HCT116 (cell line): ENCODE results near the gene SNRPA. TPM values are rescaled to one million over a fixed set of nuclear protein-coding genes. Genes with fewer than 3 reads are reported as not detected.

Source experiments
- ATAC-seq: fragments of 200-7000 bp; cut with Tn5 transposase; 2 replicates; pipeline ENCODE4 v1.9.1; 2020; ENCODE audit warnings: mild to moderate bottlenecking, moderate library complexity
- BruUV-seq: library from RNA; stranded (reverse); fragments of 400-500 nt; replicated peaks from 2 replicates; lab custom pipeline; 2021; lab: Mats Ljungman, UMichigan
- CTCF ChIA-PET: fragments of 300-600 bp; sonication (Branson Sonifier 250); formaldehyde crosslinking; loops from one replicate; lab custom pipeline; 2021; ENCODE audit warnings: antibody characterized with exemption; lab: Charles Lee
- POLR2A ChIA-PET: fragments of 300-600, 350-600 bp; sonication (Branson Sonifier 250); formaldehyde crosslinking; loops from one replicate; lab custom pipeline; 2021; ENCODE audit warnings: antibody characterized with exemption; lab: Charles Lee
- RAD21 ChIA-PET, 2 experiments: fragments of 300-600 bp; sonication (Branson Sonifier 250); formaldehyde crosslinking; loops; one replicate each; lab custom pipeline; 2023; ENCODE audit warnings: low total read pairs in 2 of 2; ENCODE audit not compliant: uncharacterized antibody in 2 of 2, unreplicated experiment in 2 of 2, low non-redundant PET in 1 of 2; lab: Charles Lee
- DNase-seq: peaks from one replicate; pipeline ENCODE4 v3.0.0-alpha.2; 2010; ENCODE audit warnings: low read depth, low spot score
- H2AFZ ChIP-seq: fragments of 200-600 bp; shearing (Covaris generic), sonication (generic); 2 replicates; pipeline ENCODE4 v1.6.1; 2017; ENCODE audit warnings: low read depth, mixed run types, mixed read lengths, antibody characterized with exemption, low read length; ENCODE audit not compliant: poor library complexity, severe bottlenecking
- H3K27ac ChIP-seq: 2 replicates; pipeline ENCODE4 v1.5.1; 2012; ENCODE audit warnings: low read depth, low read length
- H3K27me3 ChIP-seq: fragments of 200-600 bp; sonication (generic); 2 replicates; pipeline ENCODE4 v1.6.1; 2016; ENCODE audit warnings: mixed run types, low read length, mixed read lengths; ENCODE audit not compliant: insufficient read depth
- H3K36me3 ChIP-seq, 2 experiments: fragments of 200-500 bp in 1 of 2; fragments of 200-600 bp in 1 of 2; sonication (Bioruptor generic) in 1 of 2; sonication (generic) in 1 of 2; 2 replicates each; pipeline versions ENCODE4 v1.5.1 to v1.6.1; 2014 to 2016; ENCODE audit warnings: low read length in 2 of 2, inconsistent platforms in 1 of 2, mixed read lengths in 1 of 2, mixed run types in 1 of 2; ENCODE audit not compliant: insufficient read depth in 2 of 2, control insufficient read depth in 1 of 2
- H3K4me1 ChIP-seq, 2 experiments: fragments of 200-600 bp in 1 of 2; sonication (generic) in 1 of 2; 2 replicates each; pipeline versions ENCODE4 v1.5.1 to v1.6.1; 2012 to 2017; ENCODE audit warnings: low read length in 2 of 2, inconsistent platforms in 1 of 2, mild to moderate bottlenecking in 1 of 2, mixed read lengths in 1 of 2, mixed run types in 1 of 2, moderate library complexity in 1 of 2; ENCODE audit not compliant: insufficient read depth in 2 of 2, control insufficient read depth in 1 of 2
- H3K4me2 ChIP-seq: fragments of 200-600 bp; sonication (generic); 2 replicates; pipeline ENCODE4 v1.6.1; 2017; ENCODE audit warnings: mixed run types, low read length, mixed read lengths
- H3K4me3 ChIP-seq, 2 experiments: fragments of 200-600 bp in 1 of 2; sonication (generic) in 1 of 2; replicated peaks in 1 of 2; 2 replicates each; pipeline ENCODE4 v1.5.1; 2011 to 2016; ENCODE audit warnings: low read length in 2 of 2, control low read depth in 1 of 2, low read depth in 1 of 2, mild to moderate bottlenecking in 1 of 2, mixed read lengths in 1 of 2, mixed run types in 1 of 2
- H3K79me2 ChIP-seq: fragments of 200-600 bp; sonication (generic); 2 replicates; pipeline ENCODE4 v1.6.1; 2017; ENCODE audit warnings: mild to moderate bottlenecking, mixed run types, low read length, moderate library complexity, mixed read lengths; ENCODE audit not compliant: insufficient read depth
- H3K9ac ChIP-seq: fragments of 200-600 bp; sonication (generic); 2 replicates; pipeline ENCODE4 v1.6.1; 2016; ENCODE audit warnings: low read length, mixed read lengths
- H3K9me2 ChIP-seq: fragments of 200-600 bp; sonication (generic), shearing (Covaris generic); 2 replicates; pipeline ENCODE4 v1.6.1; 2017; ENCODE audit warnings: mixed run types, mild to moderate bottlenecking, moderate library complexity; ENCODE audit not compliant: insufficient read depth
- H3K9me3 ChIP-seq, 2 experiments: fragments of 200-500 bp in 1 of 2; fragments of 200-600 bp in 1 of 2; sonication (Bioruptor generic) in 1 of 2; sonication (generic) in 1 of 2; 2 replicates each; pipeline ENCODE4 v1.6.1; 2014 to 2017; ENCODE audit warnings: low read length in 2 of 2, mixed read lengths in 2 of 2, inconsistent platforms in 1 of 2, low read depth in 1 of 2, mild to moderate bottlenecking in 1 of 2, mixed run types in 1 of 2, moderate library complexity in 1 of 2; ENCODE audit not compliant: control insufficient read depth in 1 of 2, insufficient read depth in 1 of 2
- H4K20me1 ChIP-seq: fragments of 200-600 bp; sonication (generic), shearing (Covaris generic); 2 replicates; pipeline ENCODE4 v1.6.1; 2017; ENCODE audit warnings: mixed run types, mild to moderate bottlenecking, moderate library complexity; ENCODE audit not compliant: insufficient read depth
- CBX3 ChIP-seq: IDR thresholded peaks from 2 replicates; pipeline ENCODE4 v1.6.1; 2012; ENCODE audit warnings: low read depth
- CEBPB ChIP-seq: IDR thresholded peaks from 2 replicates; pipeline ENCODE4 v1.6.1; 2012; ENCODE audit warnings: low read depth
- EGR1 ChIP-seq: IDR thresholded peaks from 2 replicates; pipeline ENCODE4 v1.6.1; 2012; ENCODE audit warnings: low read depth
- EZH2 ChIP-seq: fragments of 200-600 bp; sonication (generic); IDR thresholded peaks from 2 replicates; pipeline ENCODE4 v1.6.1; 2017; ENCODE audit warnings: antibody characterized with exemption, mixed run types
- FOSL1 ChIP-seq: IDR thresholded peaks from 2 replicates; pipeline ENCODE4 v1.6.1; 2012; ENCODE audit warnings: low read depth
- JUND ChIP-seq: IDR thresholded peaks from 2 replicates; pipeline ENCODE4 v1.6.1; 2012
- POLR2A ChIP-seq: IDR thresholded peaks from 2 replicates; pipeline ENCODE4 v1.7.0; 2011; ENCODE audit warnings: borderline replicate concordance; ENCODE audit not compliant: insufficient read depth, insufficient read length; ENCODE audit errors: extremely low read depth
- POLR2AphosphoS5 ChIP-seq: IDR thresholded peaks from 2 replicates; pipeline ENCODE4 v1.6.1; 2011; ENCODE audit warnings: mild to moderate bottlenecking, low read depth, low read length, moderate library complexity
- RAD21 ChIP-seq: IDR thresholded peaks from 2 replicates; pipeline ENCODE4 v1.6.1; 2012; ENCODE audit warnings: low read depth, mild to moderate bottlenecking
- SIN3A ChIP-seq: IDR thresholded peaks from 2 replicates; pipeline ENCODE4 v1.6.1; 2012; ENCODE audit warnings: low read depth
- SP1 ChIP-seq: IDR thresholded peaks from 2 replicates; pipeline ENCODE4 v1.6.1; 2012; ENCODE audit warnings: low read depth
- SRF ChIP-seq: IDR thresholded peaks from 2 replicates; pipeline ENCODE4 v1.6.1; 2012; ENCODE audit warnings: low read depth
- TCF7L2 ChIP-seq: IDR thresholded peaks from 2 replicates; pipeline ENCODE4 v1.7.0; 2011; ENCODE audit warnings: borderline replicate concordance, inconsistent platforms; ENCODE audit not compliant: insufficient read depth, insufficient read length; ENCODE audit errors: extremely low read depth
- ZFX ChIP-seq: fragments of 450-650 bp; IDR thresholded peaks from 2 replicates; pipeline ENCODE4 v1.6.1; 2017
- ZNF274 ChIP-seq: fragments of 200-500 bp; sonication (Bioruptor generic); IDR thresholded peaks from 2 replicates; pipeline ENCODE4 v1.6.1; 2014; ENCODE audit warnings: mild to moderate bottlenecking, low read depth, low read length, inconsistent platforms
- intact Hi-C: fragments of 100-400 bp; cut with micrococcal nuclease; formaldehyde crosslinking; loops from 2 replicates; pipeline ENCODE4 v1.10.0; 2022
- total RNA-seq: library from RNA; stranded (reverse); gene quantifications from one replicate; pipeline ENCODE4 v1.2.1, GENCODE V29; 2021; ENCODE audit not compliant: unreplicated experiment
- TF ChIP-seq, protein P1 (sequence below), 3 experiments: fragments of 200-600 bp in 1 of 3; sonication (generic) in 1 of 3; IDR thresholded peaks in 2 of 3; conservative IDR thresholded peaks in 1 of 3; 2 replicates each; pipeline ENCODE4 v1.5.1; 2012 to 2017; ENCODE audit warnings: low read depth in 2 of 3, low read length in 2 of 3, antibody characterized with exemption in 1 of 3, borderline replicate concordance in 1 of 3, control low read depth in 1 of 3, mild to moderate bottlenecking in 1 of 3, mixed read lengths in 1 of 3, mixed run types in 1 of 3, moderate library complexity in 1 of 3; ENCODE audit not compliant: insufficient read depth in 1 of 3
- TF ChIP-seq, protein P2 (sequence below): IDR thresholded peaks from 2 replicates; pipeline ENCODE4 v1.6.1; 2012; ENCODE audit warnings: low read depth
- TF ChIP-seq, protein P3 (sequence below): IDR thresholded peaks from 2 replicates; pipeline ENCODE4 v1.6.1; 2012
- TF ChIP-seq, protein P4 (sequence below): IDR thresholded peaks from 2 replicates; pipeline ENCODE4 v1.6.1; 2012

SNRPA gene
- total RNA-seq, 1 experiment from 2014 or later, result 170 TPM

DNA sequence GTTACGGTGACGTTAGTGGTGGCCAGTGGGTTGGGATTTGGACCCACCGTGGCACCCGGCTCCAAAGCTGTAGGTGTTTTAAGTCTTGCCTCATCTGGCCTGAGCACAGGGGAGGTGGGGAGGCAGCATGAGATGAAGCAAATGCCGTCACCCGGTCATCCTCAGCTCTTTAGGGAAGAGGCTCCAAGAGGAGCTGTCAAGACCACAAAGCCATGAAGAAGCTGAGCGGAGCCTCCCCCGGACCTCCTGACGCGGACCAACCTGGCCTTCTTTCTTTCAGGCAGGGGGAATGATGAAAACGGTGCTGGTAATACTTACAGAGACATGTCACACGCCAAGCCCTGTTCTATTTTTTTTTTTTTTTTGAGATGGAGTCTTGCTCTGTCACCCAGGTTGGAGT is 8.1 kb upstream of the SNRPA start:
- H2AFZ ChIP-seq, result no peak overlapping the region
- H3K4me2 ChIP-seq, result no peak overlapping the region
- intact Hi-C loops, result no loop called here
- DNase-seq (no peak), ATAC-seq (no peak)
- H3K79me2 ChIP-seq, result no peaks in the 10 kb centered on the region
- no peaks in the 10 kb centered on the region for H3K36me3 ChIP-seq
- RAD21 ChIA-PET, result no interaction called here
- TF ChIP-seq FOSL1 (no peak), SRF (no peak), POLR2AphosphoS5 (no peak), EGR1 (no peak), EZH2 (no peak), CBX3 (no peak), RAD21 (no peak), SIN3A (no peak), CEBPB (no peak), ZNF274 (no peak), POLR2A (no peak), ZFX (no peak), SP1 (no peak), TCF7L2 (no peak), JUND (no peak)
- TF ChIP-seq, protein P1, sequence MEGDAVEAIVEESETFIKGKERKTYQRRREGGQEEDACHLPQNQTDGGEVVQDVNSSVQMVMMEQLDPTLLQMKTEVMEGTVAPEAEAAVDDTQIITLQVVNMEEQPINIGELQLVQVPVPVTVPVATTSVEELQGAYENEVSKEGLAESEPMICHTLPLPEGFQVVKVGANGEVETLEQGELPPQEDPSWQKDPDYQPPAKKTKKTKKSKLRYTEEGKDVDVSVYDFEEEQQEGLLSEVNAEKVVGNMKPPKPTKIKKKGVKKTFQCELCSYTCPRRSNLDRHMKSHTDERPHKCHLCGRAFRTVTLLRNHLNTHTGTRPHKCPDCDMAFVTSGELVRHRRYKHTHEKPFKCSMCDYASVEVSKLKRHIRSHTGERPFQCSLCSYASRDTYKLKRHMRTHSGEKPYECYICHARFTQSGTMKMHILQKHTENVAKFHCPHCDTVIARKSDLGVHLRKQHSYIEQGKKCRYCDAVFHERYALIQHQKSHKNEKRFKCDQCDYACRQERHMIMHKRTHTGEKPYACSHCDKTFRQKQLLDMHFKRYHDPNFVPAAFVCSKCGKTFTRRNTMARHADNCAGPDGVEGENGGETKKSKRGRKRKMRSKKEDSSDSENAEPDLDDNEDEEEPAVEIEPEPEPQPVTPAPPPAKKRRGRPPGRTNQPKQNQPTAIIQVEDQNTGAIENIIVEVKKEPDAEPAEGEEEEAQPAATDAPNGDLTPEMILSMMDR (IDR thresholded peaks at IDR 0.05 in 2 of 3, conservative IDR thresholded peaks at IDR 0.05 in 1 of 3; ENCODE audit: borderline replicate concordance in 1 of 3, insufficient read depth in 1 of 3, low read depth in 2 of 3, low read length in 2 of 3), result no peak
- TF ChIP-seq, protein P2, sequence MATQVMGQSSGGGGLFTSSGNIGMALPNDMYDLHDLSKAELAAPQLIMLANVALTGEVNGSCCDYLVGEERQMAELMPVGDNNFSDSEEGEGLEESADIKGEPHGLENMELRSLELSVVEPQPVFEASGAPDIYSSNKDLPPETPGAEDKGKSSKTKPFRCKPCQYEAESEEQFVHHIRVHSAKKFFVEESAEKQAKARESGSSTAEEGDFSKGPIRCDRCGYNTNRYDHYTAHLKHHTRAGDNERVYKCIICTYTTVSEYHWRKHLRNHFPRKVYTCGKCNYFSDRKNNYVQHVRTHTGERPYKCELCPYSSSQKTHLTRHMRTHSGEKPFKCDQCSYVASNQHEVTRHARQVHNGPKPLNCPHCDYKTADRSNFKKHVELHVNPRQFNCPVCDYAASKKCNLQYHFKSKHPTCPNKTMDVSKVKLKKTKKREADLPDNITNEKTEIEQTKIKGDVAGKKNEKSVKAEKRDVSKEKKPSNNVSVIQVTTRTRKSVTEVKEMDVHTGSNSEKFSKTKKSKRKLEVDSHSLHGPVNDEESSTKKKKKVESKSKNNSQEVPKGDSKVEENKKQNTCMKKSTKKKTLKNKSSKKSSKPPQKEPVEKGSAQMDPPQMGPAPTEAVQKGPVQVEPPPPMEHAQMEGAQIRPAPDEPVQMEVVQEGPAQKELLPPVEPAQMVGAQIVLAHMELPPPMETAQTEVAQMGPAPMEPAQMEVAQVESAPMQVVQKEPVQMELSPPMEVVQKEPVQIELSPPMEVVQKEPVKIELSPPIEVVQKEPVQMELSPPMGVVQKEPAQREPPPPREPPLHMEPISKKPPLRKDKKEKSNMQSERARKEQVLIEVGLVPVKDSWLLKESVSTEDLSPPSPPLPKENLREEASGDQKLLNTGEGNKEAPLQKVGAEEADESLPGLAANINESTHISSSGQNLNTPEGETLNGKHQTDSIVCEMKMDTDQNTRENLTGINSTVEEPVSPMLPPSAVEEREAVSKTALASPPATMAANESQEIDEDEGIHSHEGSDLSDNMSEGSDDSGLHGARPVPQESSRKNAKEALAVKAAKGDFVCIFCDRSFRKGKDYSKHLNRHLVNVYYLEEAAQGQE, result no peak
- TF ChIP-seq, protein P3, sequence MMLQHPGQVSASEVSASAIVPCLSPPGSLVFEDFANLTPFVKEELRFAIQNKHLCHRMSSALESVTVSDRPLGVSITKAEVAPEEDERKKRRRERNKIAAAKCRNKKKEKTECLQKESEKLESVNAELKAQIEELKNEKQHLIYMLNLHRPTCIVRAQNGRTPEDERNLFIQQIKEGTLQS, result no peak
- TF ChIP-seq, protein P4, sequence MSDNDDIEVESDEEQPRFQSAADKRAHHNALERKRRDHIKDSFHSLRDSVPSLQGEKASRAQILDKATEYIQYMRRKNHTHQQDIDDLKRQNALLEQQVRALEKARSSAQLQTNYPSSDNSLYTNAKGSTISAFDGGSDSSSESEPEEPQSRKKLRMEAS, result no peak
- TF ChIP-seq, all 23 proteins: peak for 0
- no peak overlapping the region for H3K4me3 ChIP-seq
- no peaks in the 10 kb centered on the region for H3K27me3 ChIP-seq
- BruUV-seq, result no TSS peak
- H3K27ac ChIP-seq, result no peak overlapping the region
- no peak overlapping the region for H3K9ac ChIP-seq
- H3K4me1 ChIP-seq, result peaks cover 7 to 11% of the 10 kb centered on the region in 2 experiments; a peak in 2 of 4 replicates
- no peaks in the 10 kb centered on the region for H3K9me3 ChIP-seq
- no peaks in the 10 kb centered on the region for H4K20me1 ChIP-seq
- H3K9me2 ChIP-seq, result no peaks in the 10 kb centered on the region
- ChIA-PET POLR2A (interaction anchor here (1.1 to 2.2 kb wide), 2 partner anchors 8 to 9 kb away, joined by 3 to 7 read pairs; partner anchors contain the start of gene ACTMAP), CTCF (interaction anchor here (0.7 kb wide), 1 partner anchor 508 kb away, joined by 3 read pairs; no protein-coding TSS in a partner anchor)
